GM12875 (cell line): Measurements from ENCODE around the gene STX12.
"Not testable (repeated sequence)": the region's sequence is repeated elsewhere in the genome, so short reads cannot be mapped to it uniquely, and the experiment has no call there.

Source experiments
- H3K4me3 ChIP-seq: one replicate; pipeline ENCODE4 v1.5.1; 2011; ENCODE audit warnings: low read depth, low read length, control low read depth
- TF ChIP-seq, protein P1 (sequence below): IDR thresholded peaks from 2 replicates; pipeline ENCODE4 v1.5.1; 2011; ENCODE audit warnings: low read depth, mild to moderate bottlenecking, control low read depth, inconsistent platforms, low read length, moderate library complexity, borderline replicate concordance; ENCODE audit not compliant: insufficient read depth

STX12 gene

DNA sequence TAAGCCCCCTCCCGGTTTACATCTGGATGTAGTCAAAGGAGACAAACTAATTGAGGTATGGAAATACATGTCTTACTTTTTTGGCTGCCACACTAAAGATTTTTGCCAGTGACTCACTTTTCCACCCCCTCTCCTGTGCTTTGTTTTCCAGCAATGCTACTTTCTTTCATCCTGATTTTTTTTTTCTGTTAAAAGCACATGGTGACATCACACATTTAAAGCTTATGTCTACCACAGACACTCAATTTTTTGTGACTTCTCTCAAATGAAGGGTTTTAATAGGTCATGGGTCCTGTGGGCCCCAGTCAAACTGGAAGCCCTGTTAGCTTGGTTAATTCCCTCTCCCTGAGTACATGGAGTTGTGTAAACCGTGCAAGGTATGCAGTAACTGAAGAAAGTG, 59.7 kb downstream of the STX12 start:
- no peak overlapping the region for H3K4me3 ChIP-seq
- TF ChIP-seq, protein P1, sequence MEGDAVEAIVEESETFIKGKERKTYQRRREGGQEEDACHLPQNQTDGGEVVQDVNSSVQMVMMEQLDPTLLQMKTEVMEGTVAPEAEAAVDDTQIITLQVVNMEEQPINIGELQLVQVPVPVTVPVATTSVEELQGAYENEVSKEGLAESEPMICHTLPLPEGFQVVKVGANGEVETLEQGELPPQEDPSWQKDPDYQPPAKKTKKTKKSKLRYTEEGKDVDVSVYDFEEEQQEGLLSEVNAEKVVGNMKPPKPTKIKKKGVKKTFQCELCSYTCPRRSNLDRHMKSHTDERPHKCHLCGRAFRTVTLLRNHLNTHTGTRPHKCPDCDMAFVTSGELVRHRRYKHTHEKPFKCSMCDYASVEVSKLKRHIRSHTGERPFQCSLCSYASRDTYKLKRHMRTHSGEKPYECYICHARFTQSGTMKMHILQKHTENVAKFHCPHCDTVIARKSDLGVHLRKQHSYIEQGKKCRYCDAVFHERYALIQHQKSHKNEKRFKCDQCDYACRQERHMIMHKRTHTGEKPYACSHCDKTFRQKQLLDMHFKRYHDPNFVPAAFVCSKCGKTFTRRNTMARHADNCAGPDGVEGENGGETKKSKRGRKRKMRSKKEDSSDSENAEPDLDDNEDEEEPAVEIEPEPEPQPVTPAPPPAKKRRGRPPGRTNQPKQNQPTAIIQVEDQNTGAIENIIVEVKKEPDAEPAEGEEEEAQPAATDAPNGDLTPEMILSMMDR, result no peak

- no peak overlapping the region for H3K4me3 ChIP-seq
- TF ChIP-seq, protein P1, result no peak
These were observed 60.5 kb downstream of the STX12 start for GRCh38 chr1:27833470-27833869.

DNA sequence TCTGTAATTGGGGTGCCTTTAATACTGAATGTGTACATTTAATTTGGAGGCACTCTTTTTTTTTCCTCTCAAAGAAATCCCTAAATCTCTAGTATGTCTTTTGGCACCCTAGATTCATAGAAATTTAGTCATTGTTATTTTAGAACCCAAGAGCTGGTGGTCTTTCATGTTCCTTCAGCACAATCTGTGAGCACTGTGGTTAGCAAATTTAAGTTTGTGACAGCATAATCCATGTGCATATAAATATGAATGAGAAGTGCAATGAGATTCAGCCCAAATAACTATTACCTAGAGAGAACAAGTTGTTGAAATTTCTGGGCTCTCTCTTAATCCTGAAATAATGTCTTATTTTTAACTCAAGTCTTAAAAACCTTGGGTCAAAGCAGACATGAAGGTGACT, 62.0 kb downstream of the STX12 start:
- no peak overlapping the region for H3K4me3 ChIP-seq
- TF ChIP-seq, protein P1, result no peak

GRCh38 chr1:27835501-27835900, 62.5 kb downstream of the STX12 start:
- TF ChIP-seq, protein P1, result no peak
- H3K4me3 ChIP-seq, result no peak overlapping the region

GRCh38 chr1:27849951-27850350, 76.9 kb downstream of the STX12 start:
- H3K4me3 ChIP-seq, result no peak overlapping the region
- TF ChIP-seq, protein P1, result no peak

DNA sequence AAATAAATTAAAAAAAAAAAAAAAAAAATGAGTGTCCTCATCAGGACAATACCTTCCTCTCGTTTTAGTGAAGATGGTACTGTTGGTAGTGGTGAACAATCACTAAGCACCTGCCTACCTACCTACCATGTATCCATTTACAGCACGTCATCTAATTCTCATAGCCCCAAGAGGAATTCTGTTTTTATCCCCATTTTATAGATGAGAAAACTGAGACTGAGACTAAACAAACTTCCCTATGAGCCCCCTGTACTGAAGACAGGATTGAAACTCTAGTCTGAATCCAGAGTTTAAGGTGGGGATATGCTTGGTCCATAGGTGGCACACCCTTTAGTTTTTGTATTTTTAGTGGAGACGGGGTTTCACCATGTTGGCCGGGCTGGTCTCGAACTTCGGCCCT, 82.1 kb downstream of the STX12 start:
- TF ChIP-seq, protein P1, result no peak
- H3K4me3 ChIP-seq, result no peak overlapping the region

- TF ChIP-seq, protein P1, result no peak
- no peak overlapping the region for H3K4me3 ChIP-seq
These were observed 83.7 kb downstream of the STX12 start for GRCh38 chr1:27856561-27857343.

DNA sequence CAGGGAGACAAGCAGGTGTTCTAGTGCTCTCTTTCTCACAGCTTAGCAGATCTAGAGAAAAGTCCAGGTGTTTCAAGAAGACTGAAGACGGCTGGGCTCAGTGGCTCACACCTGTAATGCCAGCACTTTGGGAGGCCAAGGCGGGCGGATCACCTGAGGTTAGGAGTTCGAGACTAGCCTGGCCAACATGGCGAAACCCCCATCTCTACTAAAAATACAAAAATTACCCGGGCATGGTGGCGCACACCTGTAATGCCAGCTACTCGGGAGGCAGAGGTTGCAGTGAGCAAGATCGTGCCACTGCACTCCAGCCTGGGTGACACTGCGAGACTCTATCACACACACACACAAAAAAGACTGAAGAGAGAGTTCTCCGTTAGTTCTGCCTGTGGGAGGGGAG, 84.5 kb downstream of the STX12 start:
- H3K4me3 ChIP-seq, result not testable (repeated sequence)
